K562 (cell line): ENCODE measurements around the gene ARHGAP12. TPM values are rescaled to one million over a fixed set of nuclear protein-coding genes. Genes with fewer than 3 reads are reported as not detected.
A peak's percentile ranks its signal among the peaks of the same experiment; 100 is the strongest.

Experiments
- BRF1 ChIP-seq: IDR thresholded peaks from 3 replicates; pipeline ENCODE4 v1.6.1; 2011; ENCODE audit warnings: borderline replicate concordance, mild to moderate bottlenecking; ENCODE audit not compliant: insufficient read length; ENCODE audit errors: extremely low read depth
- CEBPG ChIP-seq, 3 experiments: fragments of 200-800 bp in 1 of 3; sonication (Bioruptor generic) in 1 of 3; sonication (generic) in 1 of 3; formaldehyde crosslinking in 1 of 3; IDR thresholded peaks in 2 of 3; conservative IDR thresholded peaks in 1 of 3; 2 replicates each; pipeline versions ENCODE4 v1.6.1 to v1.8.0; 2016 to 2022; ENCODE audit warnings: missing compliant biosample characterization in 2 of 3, missing genetic modification characterization in 2 of 3, mild to moderate bottlenecking in 1 of 3, missing genetic modification reagents in 1 of 3
- CSDE1 ChIP-seq, 2 experiments: fragments of 450-650 bp; IDR thresholded peaks; 2 replicates each; pipeline ENCODE4 v1.6.1; 2016; ENCODE audit warnings: mild to moderate bottlenecking in 1 of 2
- GABPB1 ChIP-seq: sonication (generic); formaldehyde crosslinking; IDR thresholded peaks from 2 replicates; pipeline ENCODE4 v1.8.0; 2022; ENCODE audit warnings: mild to moderate bottlenecking, missing genetic modification reagents
- HNRNPL ChIP-seq: fragments of 200-400 bp; formaldehyde crosslinking; IDR thresholded peaks from 2 replicates; pipeline ENCODE4 v1.6.1; 2017; ENCODE audit warnings: low read depth, mild to moderate bottlenecking, low read length
- MAFG ChIP-seq: fragments of 450-650 bp; conservative IDR thresholded peaks from 2 replicates; pipeline ENCODE4 v1.6.1; 2016; ENCODE audit warnings: missing genetic modification characterization, missing compliant biosample characterization
- MIER1 ChIP-seq: fragments of 450-650 bp; IDR thresholded peaks from 2 replicates; pipeline ENCODE4 v1.6.1; 2016; ENCODE audit warnings: antibody characterized with exemption, mild to moderate bottlenecking, low read depth
- PHF21A ChIP-seq: fragments of 450-650 bp; IDR thresholded peaks from 2 replicates; pipeline ENCODE4 v1.6.1; 2017; ENCODE audit warnings: low read depth, borderline replicate concordance
- POLR2G ChIP-seq: fragments of 200-400 bp; formaldehyde crosslinking; IDR thresholded peaks from 2 replicates; pipeline ENCODE4 v1.6.1; 2017; ENCODE audit warnings: low read depth, mild to moderate bottlenecking, antibody characterized with exemption, low read length, moderate library complexity
- PTRF ChIP-seq: fragments of 450-650 bp; IDR thresholded peaks from 2 replicates; pipeline ENCODE4 v1.6.1; 2016; ENCODE audit warnings: mild to moderate bottlenecking, missing genetic modification characterization, missing compliant biosample characterization
- SIN3A ChIP-seq, 2 experiments: fragments of 150-350 bp in 1 of 2; IDR thresholded peaks; 2 replicates each; pipeline ENCODE4 v1.6.1; 2011 to 2016; ENCODE audit warnings: borderline replicate concordance in 2 of 2, low read depth in 2 of 2, low read length in 2 of 2, mild to moderate bottlenecking in 2 of 2, moderate library complexity in 2 of 2; ENCODE audit not compliant: control insufficient read depth in 1 of 2
- SMAD3 ChIP-seq: fragments of 450-650 bp; formaldehyde crosslinking; conservative IDR thresholded peaks from 2 replicates; pipeline ENCODE4 v1.4.0; 2020; ENCODE audit warnings: mild to moderate bottlenecking
- SUPT5H ChIP-seq: fragments of 450-650 bp; IDR thresholded peaks from 2 replicates; pipeline ENCODE4 v1.6.1; 2016
- ZBTB1 ChIP-seq: sonication (generic); formaldehyde crosslinking; IDR thresholded peaks from 2 replicates; pipeline ENCODE4 v1.8.1; 2023; ENCODE audit warnings: missing genetic modification reagents, low read depth, mild to moderate bottlenecking, borderline replicate concordance
- ZFPM2 ChIP-seq: fragments of 250-450 bp; sonication (Bioruptor Pico); IDR thresholded peaks from 2 replicates; pipeline ENCODE4 v1.5.1; 2022; ENCODE audit warnings: mild to moderate bottlenecking
- ZNF584 ChIP-seq: fragments of 200-800 bp; sonication (Bioruptor generic); IDR thresholded peaks from 2 replicates; pipeline ENCODE4 v1.6.1; 2016; ENCODE audit warnings: low read depth, mild to moderate bottlenecking, missing genetic modification characterization, missing compliant biosample characterization
- ZZZ3 ChIP-seq: fragments of 450-650 bp; IDR thresholded peaks from 2 replicates; pipeline ENCODE4 v1.6.1; 2016; ENCODE audit warnings: antibody characterized with exemption, mild to moderate bottlenecking, moderate library complexity
- polyA plus RNA-seq, 8 experiments: library from polyadenylated mRNA; depleted of rRNA in 4 of 8; stranded (reverse) in 5 of 8; unstranded in 3 of 8; fragments of >200 nt; fragmentation: Nextera tagmentation in 2 of 8; fragmentation: Illumina TruSeq in 1 of 8; extraction: Ambion mirVana in 2 of 8; extraction: Trizol in 1 of 8; gene quantifications; 2 replicates each; pipeline versions ENCODE4 v1.2.1 to v1.2.3, GENCODE V29; 2011 to 2014; ENCODE audit warnings: inconsistent platforms in 1 of 8, missing spikeins in 1 of 8
- total RNA-seq, 7 experiments: library from RNA; depleted of rRNA in 6 of 7; stranded (reverse); fragments of >200 nt in 6 of 7; fragmentation: Illumina TruSeq in 2 of 7; extraction: Trizol in 2 of 7; gene quantifications; 2 replicates each; pipeline versions ENCODE4 v1.2.1 to v1.2.3, GENCODE V29; 2011 to 2021; ENCODE audit warnings: low replicate concordance in 1 of 7
- TF ChIP-seq, protein P1 (sequence below), 2 experiments: fragments of 450-650 bp; formaldehyde crosslinking in 1 of 2; IDR thresholded peaks; 2 replicates each; pipeline versions ENCODE4 v1.4.0 to v1.6.1; 2014 to 2020; ENCODE audit warnings: mild to moderate bottlenecking in 2 of 2, borderline replicate concordance in 1 of 2, low read depth in 1 of 2
- TF ChIP-seq, protein P2 (sequence below): fragments of 250-450 bp; sonication (Bioruptor Pico); IDR thresholded peaks from 2 replicates; pipeline ENCODE4 v1.9.0; 2021; ENCODE audit warnings: mild to moderate bottlenecking

Gene ARHGAP12
- total and polyA plus RNA-seq, 9 of the 15 experiments (the other 6 are each of a cell fraction or from before 2014, with no cell fraction given) = 4.4 to 18.7 (median 10.1) TPM

DNA sequence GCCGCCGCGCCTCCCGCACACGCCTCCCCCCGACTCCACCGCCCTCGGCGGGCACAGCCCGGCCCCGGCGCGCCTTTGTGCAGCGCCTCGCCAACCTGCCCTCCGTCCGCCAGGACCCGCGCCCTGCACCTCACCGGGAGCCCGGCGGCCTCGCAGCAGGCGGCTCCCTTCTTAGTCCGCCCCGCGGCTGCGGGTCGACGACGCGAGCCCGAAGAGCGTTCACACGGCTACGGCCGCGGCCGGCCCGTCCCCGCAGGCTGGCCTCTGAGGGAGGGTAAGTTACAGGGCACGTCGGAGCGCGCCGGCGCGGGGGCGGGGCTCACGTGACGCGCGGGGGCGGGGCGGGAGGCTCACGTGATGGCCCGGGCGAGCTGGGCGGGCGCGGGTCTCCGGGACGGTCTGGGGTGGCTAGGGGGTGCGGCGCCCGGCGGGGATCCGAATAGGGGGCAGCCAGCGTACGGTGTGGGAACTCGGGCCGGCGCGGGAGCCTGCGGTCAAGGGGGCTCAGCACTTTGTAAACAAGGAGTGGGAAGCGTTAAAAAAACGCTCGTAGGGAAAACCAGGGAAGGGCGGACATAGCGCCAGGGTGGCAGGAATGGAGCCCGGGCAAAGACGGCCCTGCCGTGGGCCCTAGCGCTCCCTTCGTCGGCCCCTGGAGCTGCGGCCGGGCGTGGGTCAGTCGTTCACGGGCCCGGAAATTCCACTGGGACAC, at the start of gene ARHGAP12 (continued):
- TF ChIP-seq, protein P1, sequence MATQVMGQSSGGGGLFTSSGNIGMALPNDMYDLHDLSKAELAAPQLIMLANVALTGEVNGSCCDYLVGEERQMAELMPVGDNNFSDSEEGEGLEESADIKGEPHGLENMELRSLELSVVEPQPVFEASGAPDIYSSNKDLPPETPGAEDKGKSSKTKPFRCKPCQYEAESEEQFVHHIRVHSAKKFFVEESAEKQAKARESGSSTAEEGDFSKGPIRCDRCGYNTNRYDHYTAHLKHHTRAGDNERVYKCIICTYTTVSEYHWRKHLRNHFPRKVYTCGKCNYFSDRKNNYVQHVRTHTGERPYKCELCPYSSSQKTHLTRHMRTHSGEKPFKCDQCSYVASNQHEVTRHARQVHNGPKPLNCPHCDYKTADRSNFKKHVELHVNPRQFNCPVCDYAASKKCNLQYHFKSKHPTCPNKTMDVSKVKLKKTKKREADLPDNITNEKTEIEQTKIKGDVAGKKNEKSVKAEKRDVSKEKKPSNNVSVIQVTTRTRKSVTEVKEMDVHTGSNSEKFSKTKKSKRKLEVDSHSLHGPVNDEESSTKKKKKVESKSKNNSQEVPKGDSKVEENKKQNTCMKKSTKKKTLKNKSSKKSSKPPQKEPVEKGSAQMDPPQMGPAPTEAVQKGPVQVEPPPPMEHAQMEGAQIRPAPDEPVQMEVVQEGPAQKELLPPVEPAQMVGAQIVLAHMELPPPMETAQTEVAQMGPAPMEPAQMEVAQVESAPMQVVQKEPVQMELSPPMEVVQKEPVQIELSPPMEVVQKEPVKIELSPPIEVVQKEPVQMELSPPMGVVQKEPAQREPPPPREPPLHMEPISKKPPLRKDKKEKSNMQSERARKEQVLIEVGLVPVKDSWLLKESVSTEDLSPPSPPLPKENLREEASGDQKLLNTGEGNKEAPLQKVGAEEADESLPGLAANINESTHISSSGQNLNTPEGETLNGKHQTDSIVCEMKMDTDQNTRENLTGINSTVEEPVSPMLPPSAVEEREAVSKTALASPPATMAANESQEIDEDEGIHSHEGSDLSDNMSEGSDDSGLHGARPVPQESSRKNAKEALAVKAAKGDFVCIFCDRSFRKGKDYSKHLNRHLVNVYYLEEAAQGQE (IDR thresholded peaks at IDR 0.05; ENCODE audit: borderline replicate concordance) = peak; percentile 69
- TF ChIP-seq, protein P1 (CRISPR knock-in tag; IDR thresholded peaks at IDR 0.05; ENCODE audit: low read depth) = no peak
- peak; percentile 85 for TF ChIP-seq HNRNPL
- TF ChIP-seq SMAD3 (CRISPR knock-in tag) = no peak
- TF ChIP-seq ZBTB1 (CRISPR knock-in tag) = peak; percentile 67
- TF ChIP-seq PTRF (tag) = no peak
- TF ChIP-seq CSDE1 (IDR thresholded peaks at IDR 0.05) = no peak
- 0 out of 2 replicates have a peak, but pooled peaks have one; percentile 14 for TF ChIP-seq CEBPG (CRISPR knock-in tag; IDR thresholded peaks at IDR 0.05)
- no peak for TF ChIP-seq CEBPG (tag; conservative IDR thresholded peaks at IDR 0.05 in 1 of 2, IDR thresholded peaks at IDR 0.05 in 1 of 2)
- TF ChIP-seq BRF1 = no peak
- TF ChIP-seq GABPB1 = no peak
- peak; percentile 92 for TF ChIP-seq POLR2G
- TF ChIP-seq PHF21A = no peak
- TF ChIP-seq SIN3A (IDR thresholded peaks at IDR 0.05; ENCODE audit: borderline replicate concordance in 2 of 2, control insufficient read depth in 1 of 2, low read depth in 2 of 2, low read length in 2 of 2) = peak; percentile 25 to 34; a peak in 1 of 4 replicates
- no peak for TF ChIP-seq ZNF584 (CRISPR knock-in tag)
- TF ChIP-seq, protein P2, sequence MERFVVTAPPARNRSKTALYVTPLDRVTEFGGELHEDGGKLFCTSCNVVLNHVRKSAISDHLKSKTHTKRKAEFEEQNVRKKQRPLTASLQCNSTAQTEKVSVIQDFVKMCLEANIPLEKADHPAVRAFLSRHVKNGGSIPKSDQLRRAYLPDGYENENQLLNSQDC (CRISPR knock-in tag) = no peak
- TF ChIP-seq MIER1 = no peak
- TF ChIP-seq ZZZ3 = no peak
- no peak for TF ChIP-seq ZFPM2
- no peak for TF ChIP-seq MAFG (tag)
- peak; percentile 65 for TF ChIP-seq SUPT5H
